Measurements from ENCODE around the gene FCHO2. TPM values are rescaled to one million over a fixed set of nuclear protein-coding genes. Genes with fewer than 3 reads are reported as not detected.
"Not testable (repeated sequence)": the region's sequence is repeated elsewhere in the genome, so short reads cannot be mapped to it uniquely, and the experiment has no call there.

FCHO2 gene
- total RNA-seq, 1 experiment from 2014 or later, result 25.3 TPM

- POLR2A ChIA-PET, result interaction anchor here (0.5 kb wide), 1 partner anchor 271 kb away, joined by 3 read pairs; no protein-coding TSS in a partner anchor
- CTCF ChIA-PET, result no interaction called here
- in situ Hi-C loops (cut with HindIII; ENCODE audit: low pct_unique_long_range_greater_than_20kb, low sequenced_read_pairs) (no loop called here), intact Hi-C loops (cut with micrococcal nuclease; ENCODE audit: unreplicated experiment) (no loop called here)
- Histone ChIP-seq H3K27me3 (ENCODE audit: control insufficient read depth, insufficient read depth, low read length) (no peaks in the 10 kb centered on the region), H3K4me1 (ENCODE audit: control insufficient read depth, insufficient read depth, low read length) (no peaks in the 10 kb centered on the region), H3K36me3 (ENCODE audit: control insufficient read depth, insufficient read depth, low read length) (no peaks in the 10 kb centered on the region), H3K4me3 (ENCODE audit: low read depth in 2 of 2, low read length in 2 of 2) (no peak overlapping the region), H3K9me3 (ENCODE audit: control insufficient read depth, insufficient read depth, low read depth, low read length) (no peaks in the 10 kb centered on the region), H3K27ac (ENCODE audit: low read length) (no peak overlapping the region)
- no peak for TF ChIP-seq TCF7L2 (IDR thresholded peaks at IDR 0.05; ENCODE audit: low read depth, low read length)
- TF ChIP-seq SIN3A (IDR thresholded peaks at IDR 0.05; ENCODE audit: borderline replicate concordance, insufficient read depth, low read depth, low read length), result no peak
- TF ChIP-seq CTCF (IDR thresholded peaks at IDR 0.05), result no peak
- no peak for TF ChIP-seq REST (IDR thresholded peaks at IDR 0.05; ENCODE audit: insufficient read depth in 1 of 2, low read depth in 2 of 2, low read length in 1 of 2)
- TF ChIP-seq POLR2AphosphoS5 (IDR thresholded peaks at IDR 0.05; ENCODE audit: low read depth, low read length), result no peak
- no peak for ATAC-seq
- BruUV-seq (replicated peaks), result no TSS peak
- DNase-seq (ENCODE audit: low read depth, low spot score), result no peak
Measured at GRCh38 chr5:73008831-73009230, 53.0 kb downstream of the FCHO2 start.

GRCh38 chr5:73011612-73012011 is 55.8 kb downstream of the FCHO2 start:
- H3K4me3 ChIP-seq (ENCODE audit: low read depth in 2 of 2, low read length in 2 of 2); H3K27me3 ChIP-seq (ENCODE audit: control insufficient read depth, insufficient read depth, low read length); H3K9me3 ChIP-seq (ENCODE audit: control insufficient read depth, insufficient read depth, low read depth, low read length); in situ Hi-C loops (cut with HindIII; ENCODE audit: low pct_unique_long_range_greater_than_20kb, low sequenced_read_pairs); CTCF ChIA-PET; intact Hi-C loops (cut with micrococcal nuclease; ENCODE audit: unreplicated experiment); H3K4me1 ChIP-seq (ENCODE audit: control insufficient read depth, insufficient read depth, low read length); ATAC-seq; H3K27ac ChIP-seq (ENCODE audit: low read length); POLR2A ChIA-PET; DNase-seq (ENCODE audit: low read depth, low spot score); H3K36me3 ChIP-seq (ENCODE audit: control insufficient read depth, insufficient read depth, low read length); BruUV-seq (replicated peaks): not testable (repeated sequence)

GRCh38 chr5:73018892-73019291 is 63.1 kb downstream of the FCHO2 start:
- ChIA-PET POLR2A (no interaction called here), CTCF (no interaction called here)
- Histone ChIP-seq H3K9me3 (ENCODE audit: control insufficient read depth, insufficient read depth, low read depth, low read length) (no peaks in the 10 kb centered on the region), H3K27me3 (ENCODE audit: control insufficient read depth, insufficient read depth, low read length) (no peaks in the 10 kb centered on the region), H3K36me3 (ENCODE audit: control insufficient read depth, insufficient read depth, low read length) (peaks cover 3% of the 10 kb centered on the region; the same call in 1 of the 2 replicates), H3K4me1 (ENCODE audit: control insufficient read depth, insufficient read depth, low read length) (no peaks in the 10 kb centered on the region), H3K27ac (ENCODE audit: low read length) (no peak overlapping the region), H3K4me3 (ENCODE audit: low read depth in 2 of 2, low read length in 2 of 2) (no peak overlapping the region)
- intact Hi-C loops (cut with micrococcal nuclease; ENCODE audit: unreplicated experiment), result no loop called here
- ATAC-seq (no peak), DNase-seq (ENCODE audit: low read depth, low spot score) (no peak)
- TF ChIP-seq REST (IDR thresholded peaks at IDR 0.05; ENCODE audit: insufficient read depth in 1 of 2, low read depth in 2 of 2, low read length in 1 of 2) (no peak), SIN3A (IDR thresholded peaks at IDR 0.05; ENCODE audit: borderline replicate concordance, insufficient read depth, low read depth, low read length) (no peak), CTCF (IDR thresholded peaks at IDR 0.05) (no peak), TCF7L2 (IDR thresholded peaks at IDR 0.05; ENCODE audit: low read depth, low read length) (no peak), POLR2AphosphoS5 (IDR thresholded peaks at IDR 0.05; ENCODE audit: low read depth, low read length) (no peak)
- no TSS peak for BruUV-seq (replicated peaks)
- in situ Hi-C loops (cut with HindIII; ENCODE audit: low pct_unique_long_range_greater_than_20kb, low sequenced_read_pairs), result no loop called here

Measured in Panc1 (cell line).